HUES6 (cell line): Measurements from ENCODE around the gene CORO2B.

Experiments used
- H3K27ac ChIP-seq: 2 replicates; pipeline ENCODE4 v1.7.0; 2013; ENCODE audit warnings: low read depth, mild to moderate bottlenecking, low read length, inconsistent platforms
- H3K27me3 ChIP-seq: 2 replicates; pipeline ENCODE4 v1.6.1; 2013; ENCODE audit warnings: low read length; ENCODE audit not compliant: control insufficient read depth, insufficient read depth
- H3K36me3 ChIP-seq: 2 replicates; pipeline ENCODE4 v1.6.1; 2013; ENCODE audit warnings: low read length; ENCODE audit not compliant: control insufficient read depth, insufficient read depth
- H3K4me1 ChIP-seq: 2 replicates; pipeline ENCODE4 v1.6.1; 2013; ENCODE audit warnings: low read length; ENCODE audit not compliant: control insufficient read depth, insufficient read depth
- H3K4me3 ChIP-seq: 2 replicates; pipeline ENCODE4 v1.5.1; 2013; ENCODE audit warnings: low read depth, low read length
- H3K9ac ChIP-seq: one replicate; pipeline ENCODE4 v1.6.1; 2013; ENCODE audit warnings: mild to moderate bottlenecking, low read length
- H3K9me3 ChIP-seq: 2 replicates; pipeline ENCODE4 v1.6.1; 2013; ENCODE audit warnings: low read depth, low read length; ENCODE audit not compliant: control insufficient read depth, insufficient read depth

CORO2B gene

GRCh38 chr15:68555679-68556037, 23.1 kb upstream of the CORO2B start:
- Histone ChIP-seq H3K9ac (no peak overlapping the region), H3K27me3 (peaks cover 15% of the 10 kb centered on the region), H3K36me3 (no peaks in the 10 kb centered on the region), H3K4me1 (peaks cover 10% of the 10 kb centered on the region), H3K9me3 (no peaks in the 10 kb centered on the region), H3K4me3 (no peak overlapping the region), H3K27ac (no peak overlapping the region)

DNA sequence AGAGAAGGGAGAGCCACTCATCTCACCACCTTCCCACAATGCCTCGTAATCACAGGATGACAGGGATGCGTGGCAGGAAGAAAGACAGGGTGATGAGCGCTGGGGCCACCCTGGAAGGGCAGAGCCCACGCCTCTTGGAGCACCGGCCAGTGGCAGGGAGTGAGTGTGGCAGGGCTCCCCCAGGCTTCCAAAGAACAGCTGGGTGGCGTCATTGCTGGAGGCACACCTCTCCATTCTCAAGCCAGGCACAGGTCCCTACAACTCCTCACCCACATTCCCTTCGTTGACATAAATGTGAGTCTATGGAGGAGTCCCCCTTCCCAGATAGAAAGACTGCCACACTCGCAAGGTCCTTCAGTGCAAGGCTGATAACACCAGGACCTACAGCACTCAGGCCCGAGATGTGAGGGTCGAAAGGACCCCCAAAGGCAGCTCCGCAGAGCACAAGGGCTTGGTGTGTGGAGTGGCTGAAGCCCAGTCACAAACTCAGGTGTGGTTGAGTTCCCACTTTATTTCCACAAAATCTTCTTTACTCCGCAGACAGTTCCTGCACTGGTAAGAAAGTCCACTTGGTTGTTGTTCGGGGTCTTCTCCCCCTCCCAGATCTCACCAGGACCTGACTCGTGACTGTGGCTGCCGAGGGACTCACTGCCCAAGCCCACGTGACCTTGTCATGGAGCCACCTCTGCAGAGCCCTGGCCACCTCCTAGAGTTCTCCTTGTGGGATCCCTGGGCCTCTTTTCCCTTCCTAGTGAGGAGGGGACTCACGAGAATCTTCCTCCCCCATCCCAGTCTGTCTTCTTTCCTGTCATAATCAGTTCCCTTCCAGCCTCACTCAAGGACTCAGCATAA, 22.4 kb upstream of the CORO2B start:
- H3K9ac ChIP-seq = no peak overlapping the region
- H3K27me3 ChIP-seq = peaks cover 15% of the 10 kb centered on the region
- no peaks in the 10 kb centered on the region for H3K9me3 ChIP-seq
- no peak overlapping the region for H3K4me3 ChIP-seq
- H3K27ac ChIP-seq = no peak overlapping the region
- H3K4me1 ChIP-seq = peaks cover 11% of the 10 kb centered on the region
- no peaks in the 10 kb centered on the region for H3K36me3 ChIP-seq

GRCh38 chr15:68557469-68558317, 21.1 kb upstream of the CORO2B start:
- H3K27ac ChIP-seq = no peak overlapping the region
- H3K4me1 ChIP-seq = peaks cover 14% of the 10 kb centered on the region
- H3K9me3 ChIP-seq = peaks cover 8% of the 10 kb centered on the region
- H3K36me3 ChIP-seq = no peaks in the 10 kb centered on the region
- H3K27me3 ChIP-seq = peaks cover 15% of the 10 kb centered on the region
- H3K4me3 ChIP-seq = no peak overlapping the region
- H3K9ac ChIP-seq = no peak overlapping the region

DNA sequence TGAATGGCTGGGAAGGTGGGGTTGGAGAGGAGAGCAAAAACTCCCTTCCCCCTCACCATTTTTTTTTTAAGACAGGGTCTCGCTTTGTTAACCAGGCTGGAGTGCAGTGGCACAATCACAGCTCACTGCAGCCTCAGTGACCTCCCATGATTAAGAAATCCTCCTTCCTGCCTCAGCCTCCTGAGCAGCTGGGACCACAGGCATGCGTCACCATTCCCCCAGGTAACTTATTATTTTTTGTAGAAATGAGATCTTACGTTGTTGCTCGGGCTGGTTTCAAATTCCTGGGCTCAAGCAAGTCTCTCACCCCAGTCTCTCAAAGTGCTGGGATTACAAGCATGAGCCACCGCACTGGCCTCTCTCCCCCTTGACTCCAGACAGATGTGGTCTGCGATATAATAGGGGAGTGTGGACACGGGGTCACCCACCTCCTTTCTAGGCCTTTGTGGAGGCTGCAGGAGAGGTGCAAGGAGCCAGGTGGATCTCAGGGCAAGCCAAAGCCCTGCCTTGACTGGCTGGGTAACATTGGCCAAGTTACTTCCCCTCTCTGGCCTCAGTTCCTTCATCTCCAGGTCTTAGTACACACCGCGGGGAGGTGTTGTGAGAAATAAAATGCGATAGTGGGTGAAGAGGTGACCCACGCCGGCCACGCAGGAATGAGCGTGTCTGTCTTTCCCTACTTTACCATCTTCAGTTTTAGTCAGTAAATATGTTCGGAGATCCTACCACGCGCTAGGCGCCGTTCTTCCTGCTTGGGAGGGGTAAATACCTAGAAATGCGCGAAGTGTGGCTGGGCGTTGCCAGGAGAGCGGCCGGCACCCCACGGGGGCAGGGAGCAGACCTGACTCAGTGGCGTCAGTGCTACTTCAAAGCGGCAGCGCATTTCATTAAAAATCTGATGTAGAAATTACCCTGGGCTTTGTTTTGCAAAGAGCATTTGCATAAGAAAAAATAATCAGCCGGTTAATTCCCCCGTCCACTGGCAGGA, 20.2 kb upstream of the CORO2B start:
- H3K36me3 ChIP-seq = no peaks in the 10 kb centered on the region
- peaks cover 15% of the 10 kb centered on the region for H3K27me3 ChIP-seq
- H3K4me1 ChIP-seq = peaks cover 14% of the 10 kb centered on the region
- H3K4me3 ChIP-seq = peak overlapping the region; percentile 68
- H3K27ac ChIP-seq = no peak overlapping the region
- peak overlapping the region; percentile 39 for H3K9ac ChIP-seq
- H3K9me3 ChIP-seq = peaks cover 8% of the 10 kb centered on the region

GRCh38 chr15:68559345-68560310, 19.2 kb upstream of the CORO2B start:
- no peak overlapping the region for H3K27ac ChIP-seq
- peaks cover 8% of the 10 kb centered on the region for H3K9me3 ChIP-seq
- H3K4me1 ChIP-seq = peaks cover 14% of the 10 kb centered on the region
- H3K9ac ChIP-seq = peak overlapping the region; percentile 39
- H3K36me3 ChIP-seq = no peaks in the 10 kb centered on the region
- H3K4me3 ChIP-seq = peak overlapping the region; percentile 68
- H3K27me3 ChIP-seq = peaks cover 15% of the 10 kb centered on the region

- Histone ChIP-seq H3K27me3 (peaks cover 15% of the 10 kb centered on the region), H3K36me3 (no peaks in the 10 kb centered on the region), H3K4me3 (no peak overlapping the region), H3K9me3 (peaks cover 8% of the 10 kb centered on the region), H3K9ac (no peak overlapping the region), H3K4me1 (peaks cover 14% of the 10 kb centered on the region), H3K27ac (no peak overlapping the region)
Measured at GRCh38 chr15:68560501-68561113, 18.2 kb upstream of the CORO2B start.

- Histone ChIP-seq H3K9ac (no peak overlapping the region), H3K27me3 (peaks cover 15% of the 10 kb centered on the region), H3K4me3 (no peak overlapping the region), H3K27ac (no peak overlapping the region), H3K4me1 (peaks cover 20% of the 10 kb centered on the region), H3K9me3 (peaks cover 8% of the 10 kb centered on the region), H3K36me3 (no peaks in the 10 kb centered on the region)
Measured at GRCh38 chr15:68561171-68561900, 17.5 kb upstream of the CORO2B start.

- no peak overlapping the region for H3K4me3 ChIP-seq
- H3K27me3 ChIP-seq = peaks cover 15% of the 10 kb centered on the region
- H3K9ac ChIP-seq = no peak overlapping the region
- H3K4me1 ChIP-seq = peaks cover 26% of the 10 kb centered on the region
- no peaks in the 10 kb centered on the region for H3K36me3 ChIP-seq
- peaks cover 8% of the 10 kb centered on the region for H3K9me3 ChIP-seq
- H3K27ac ChIP-seq = no peak overlapping the region
Measured at GRCh38 chr15:68561901-68562300, 16.9 kb upstream of the CORO2B start.

GRCh38 chr15:68564173-68564572, 14.6 kb upstream of the CORO2B start:
- peaks cover 3% of the 10 kb centered on the region; the same call in 1 of the 2 replicates for H3K27me3 ChIP-seq
- H3K9ac ChIP-seq = no peak overlapping the region
- no peak overlapping the region for H3K27ac ChIP-seq
- no peaks in the 10 kb centered on the region for H3K36me3 ChIP-seq
- no peak overlapping the region for H3K4me3 ChIP-seq
- peaks cover 8% of the 10 kb centered on the region for H3K9me3 ChIP-seq
- peaks cover 24% of the 10 kb centered on the region for H3K4me1 ChIP-seq
